B cell (primary cell): ENCODE data around the gene DLG2. TPM values are rescaled to one million over a fixed set of nuclear protein-coding genes. Genes with fewer than 3 reads are reported as not detected.

Experiments used
- ATAC-seq: fragments of 200-7000 bp; cut with Tn5 transposase; one replicate; pipeline ENCODE4 v1.10.0; 2021; ENCODE audit warnings: low read depth, mild to moderate bottlenecking, moderate number of reproducible peaks, moderate library complexity
- CTCF ChIA-PET: fragments of 350-600 bp; sonication (Branson Sonifier 250); formaldehyde crosslinking; loops from one replicate; lab custom pipeline; 2021; ENCODE audit warnings: antibody characterized with exemption, inconsistent platforms; lab: Charles Lee
- POLR2A ChIA-PET: fragments of 350-600 bp; sonication (Branson Sonifier 250); formaldehyde crosslinking; loops from one replicate; lab custom pipeline; 2021; ENCODE audit warnings: antibody characterized with exemption; lab: Charles Lee
- DNase-seq: peaks from one replicate; pipeline ENCODE4 v3.0.0; 2013
- H2AFZ ChIP-seq: 2 replicates; pipeline ENCODE4 v1.6.1; 2012; ENCODE audit warnings: mild to moderate bottlenecking, low read depth, low read length; ENCODE audit not compliant: insufficient read depth, poor library complexity, severe bottlenecking
- H3K27ac ChIP-seq, 2 donors: 1 replicate in 1 of 2; 2 replicates in 1 of 2; pipeline ENCODE4 v1.5.1; 2012 to 2013; ENCODE audit warnings: low read length in 2 of 2, mild to moderate bottlenecking in 2 of 2, moderate library complexity in 1 of 2
- H3K27me3 ChIP-seq, 4 experiments: fragments of 200-600 bp in 1 of 4; sonication (generic) in 1 of 4; replicated peaks in 1 of 4; 1 replicate in 2 of 4; 2 replicates in 2 of 4; pipeline versions ENCODE4 v1.6.1 to v1.7.0; 2013 to 2016; ENCODE audit warnings: low read length in 3 of 4, mild to moderate bottlenecking in 2 of 4, mixed read lengths in 1 of 4, moderate library complexity in 1 of 4; ENCODE audit not compliant: insufficient read depth in 4 of 4, control insufficient read depth in 3 of 4; ENCODE audit errors: control extremely low read depth in 1 of 4
- H3K36me3 ChIP-seq, 2 experiments: replicated peaks in 1 of 2; 1 replicate in 1 of 2; 2 replicates in 1 of 2; pipeline versions ENCODE4 v1.6.1 to v1.7.1; 2013; ENCODE audit warnings: low read length in 1 of 2; ENCODE audit not compliant: insufficient read depth in 2 of 2, control insufficient read depth in 1 of 2; ENCODE audit errors: control extremely low read depth in 1 of 2, extremely low read depth in 1 of 2
- H3K4me1 ChIP-seq, 2 donors: fragments of 200-600 bp in 1 of 2; sonication (generic) in 1 of 2; 1 replicate in 1 of 2; 2 replicates in 1 of 2; pipeline versions ENCODE4 v1.5.1 to v1.6.1; 2013 to 2017; ENCODE audit warnings: low read length in 2 of 2; ENCODE audit not compliant: control insufficient read depth in 2 of 2, insufficient read depth in 2 of 2
- H3K4me2 ChIP-seq: replicated peaks from 2 replicates; pipeline ENCODE3; 2012; ENCODE audit warnings: mild to moderate bottlenecking, low read depth, low read length; ENCODE audit not compliant: poor library complexity, severe bottlenecking
- H3K4me3 ChIP-seq, 5 experiments: fragments of 200-600 bp in 1 of 5; sonication (generic) in 1 of 5; 1 replicate in 3 of 5; 2 replicates in 2 of 5; pipeline versions ENCODE4 v1.5.1 to v1.7.0; 2011 to 2016; ENCODE audit warnings: low read length in 4 of 5, mild to moderate bottlenecking in 4 of 5, low read depth in 2 of 5, control low read depth in 1 of 5, moderate library complexity in 1 of 5; ENCODE audit not compliant: insufficient read depth in 1 of 5; ENCODE audit errors: control extremely low read depth in 1 of 5, extremely low read depth in 1 of 5
- H3K79me2 ChIP-seq: fragments of 200-600 bp; sonication (generic); one replicate; pipeline ENCODE4 v1.6.0; 2016; ENCODE audit warnings: low read length; ENCODE audit not compliant: control insufficient read depth, insufficient read depth
- H3K9ac ChIP-seq: fragments of 200-600 bp; sonication (generic); 2 replicates; pipeline ENCODE4 v1.6.1; 2017; ENCODE audit warnings: mild to moderate bottlenecking, low read length, moderate library complexity
- H3K9me3 ChIP-seq, 3 donors: one replicate each; pipeline versions ENCODE4 v1.6.1 to v1.7.1; 2013; ENCODE audit warnings: low read length in 2 of 3; ENCODE audit not compliant: control insufficient read depth in 2 of 3, insufficient read depth in 1 of 3; ENCODE audit errors: control extremely low read depth in 1 of 3
- H4K20me1 ChIP-seq: 2 replicates; pipeline ENCODE4 v1.6.0; 2012; ENCODE audit warnings: mild to moderate bottlenecking, low read length; ENCODE audit not compliant: insufficient read depth, control insufficient read depth, poor library complexity, severe bottlenecking
- H3K27ac Mint-ChIP-seq: one replicate; pipeline ENCODE4 v1.8.0; 2021; ENCODE audit warnings: mixed read lengths
- H3K27me3 Mint-ChIP-seq: one replicate; pipeline ENCODE4 v1.8.0; 2021; ENCODE audit warnings: mixed read lengths
- H3K4me1 Mint-ChIP-seq: one replicate; pipeline ENCODE4 v1.8.0; 2021; ENCODE audit warnings: mixed read lengths
- H3K4me3 Mint-ChIP-seq: one replicate; pipeline ENCODE4 v1.8.0; 2021; ENCODE audit warnings: mixed read lengths
- H3K9me3 Mint-ChIP-seq: one replicate; pipeline ENCODE4 v1.8.0; 2022; ENCODE audit warnings: mixed read lengths; ENCODE audit not compliant: insufficient read depth
- CTCF ChIP-seq: fragments of 200-600 bp; IDR thresholded peaks from one replicate; pipeline ENCODE4 v1.8.0; 2022; ENCODE audit warnings: antibody characterized with exemption, mild to moderate bottlenecking
- EZH2 ChIP-seq: IDR thresholded peaks from 2 replicates; pipeline ENCODE4 v1.6.1; 2012; ENCODE audit warnings: borderline replicate concordance, low read depth, mild to moderate bottlenecking, moderate library complexity, low read length; ENCODE audit not compliant: insufficient read depth, poor library complexity, severe bottlenecking
- WGBS: methylation state at CpG from one replicate; pipeline ENCODE4 v1.1.5; 2013; ENCODE audit warnings: missing lambda C conversion rate; ENCODE audit not compliant: insufficient coverage; 5-methylcytosine and 5-hydroxymethylcytosine counted together
- intact Hi-C: fragments of 100-400 bp; cut with micrococcal nuclease; formaldehyde crosslinking; loops from one replicate; pipeline ENCODE4 v1.10.0; 2022
- polyA plus RNA-seq: library from polyadenylated mRNA; depleted of rRNA; stranded (reverse); fragments of >200 nt; gene quantifications from 2 replicates; pipeline ENCODE4 v1.2.3, GENCODE V29; 2012
- total RNA-seq, 2 donors: library from RNA; stranded (reverse); fragments of 120-200 nt in 1 of 2; gene quantifications; 1 replicate in 1 of 2; 2 replicates in 1 of 2; pipeline versions ENCODE4 v1.2.3 to v1.2.4, GENCODE V29; 2013 to 2022

The DLG2 gene
- total and polyA plus RNA-seq, 2 donors (not counting 1 experiment from before 2014, with no cell fraction given): 0.54 to 5.4 TPM

GRCh38 chr11:84383576-84383975, 1243.6 kb downstream of the DLG2 start:
- Histone ChIP-seq H3K9me3 (no peaks in the 10 kb centered on the region), H3K79me2 (no peaks in the 10 kb centered on the region), H3K36me3 (no peaks in the 10 kb centered on the region), H4K20me1 (no peaks in the 10 kb centered on the region), H2AFZ (no peak overlapping the region), H3K27ac (no peak overlapping the region), H3K4me1 (no peaks in the 10 kb centered on the region), H3K27me3 (no peaks in the 10 kb centered on the region), H3K9ac (no peak overlapping the region), H3K4me3 (no peak overlapping the region), H3K4me2 (no peak overlapping the region)
- CTCF ChIA-PET: interaction anchor here (0.6 to 3.7 kb wide), 10 partner anchors 10 to 1208 kb away, joined by 3 to 27 read pairs (median 6); no protein-coding TSS in a partner anchor
- Mint-ChIP-seq H3K4me3 (no peak overlapping the region), H3K27me3 (peaks cover 3% of the 10 kb centered on the region), H3K4me1 (no peaks in the 10 kb centered on the region), H3K27ac (no peak overlapping the region), H3K9me3 (no peaks in the 10 kb centered on the region)
- no peak for DNase-seq
- intact Hi-C loops: no loop called here
- TF ChIP-seq CTCF (no peak), EZH2 (no peak)
- POLR2A ChIA-PET: no interaction called here
- 100% methylated on average over 1 of the region's 2 CpGs for WGBS
- no peak for ATAC-seq

- H3K9ac ChIP-seq: no peak overlapping the region
- Mint-ChIP-seq H3K27me3 (no peaks in the 10 kb centered on the region), H3K27ac (no peak overlapping the region), H3K9me3 (no peaks in the 10 kb centered on the region), H3K4me3 (no peak overlapping the region), H3K4me1 (no peaks in the 10 kb centered on the region)
- intact Hi-C loops: no loop called here
- H3K4me2 ChIP-seq: no peak overlapping the region
- no CpG with 5 or more reads among the region's 1 CpG for WGBS
- DNase-seq (no peak), ATAC-seq (no peak)
- H3K27ac ChIP-seq: no peak overlapping the region
- no peak overlapping the region for H2AFZ ChIP-seq
- H3K9me3 ChIP-seq: no peaks in the 10 kb centered on the region
- ChIA-PET POLR2A (no interaction called here), CTCF (interaction anchor here (1.4 kb wide), 1 partner anchor 183 kb away, joined by 3 read pairs; no protein-coding TSS in a partner anchor)
- H3K4me3 ChIP-seq: no peak overlapping the region
- H4K20me1 ChIP-seq: no peaks in the 10 kb centered on the region
- no peaks in the 10 kb centered on the region for H3K36me3 ChIP-seq
- TF ChIP-seq CTCF (no peak), EZH2 (no peak)
- H3K4me1 ChIP-seq: no peaks in the 10 kb centered on the region
- H3K27me3 ChIP-seq: no peaks in the 10 kb centered on the region
- no peaks in the 10 kb centered on the region for H3K79me2 ChIP-seq
Observed at GRCh38 chr11:84381666-84382065, 1245.5 kb downstream of the DLG2 start.
